ENCODE measurements around the gene TAS2R41. TPM values are rescaled to one million over a fixed set of nuclear protein-coding genes. Genes with fewer than 3 reads are reported as not detected.

Gene TAS2R41
- total and polyA plus RNA-seq, 2 of the 4 experiments (the other 2 are of a cell fraction) = not detected

Other genes starting within 250 kb of the TAS2R41 start
- 60.0 and 64.9 TPM in 2 replicates for gene GSTK1, start 214.4 kb upstream of the TAS2R41 start, total RNA-seq (2012; rRNA removed)
- 109 and 111 TPM in 2 replicates for gene GSTK1, start 214.4 kb upstream of the TAS2R41 start, polyA plus RNA-seq (2012; rRNA removed)
- gene TMEM139, start 192.9 kb upstream of the TAS2R41 start, total RNA-seq (2012; rRNA removed) = not detected in 2 replicates
- gene TMEM139, start 192.9 kb upstream of the TAS2R41 start, polyA plus RNA-seq (2012; rRNA removed) = 0.07 TPM in 1 of 2 replicates, not detected in the other
- gene CASP2, start 189.5 kb upstream of the TAS2R41 start, total RNA-seq (2012; rRNA removed) = 18.6 and 25.6 TPM in 2 replicates
- gene CASP2, start 189.5 kb upstream of the TAS2R41 start, polyA plus RNA-seq (2012; rRNA removed) = 14.3 and 15.4 TPM in 2 replicates
- gene CLCN1, start 161.8 kb upstream of the TAS2R41 start, total RNA-seq (2012; rRNA removed) = not detected in 2 replicates
- gene CLCN1, start 161.8 kb upstream of the TAS2R41 start, polyA plus RNA-seq (2012; rRNA removed) = not detected in 2 replicates
- gene FAM131B, start 115.2 kb upstream of the TAS2R41 start, total RNA-seq (2012; rRNA removed) = 2.5 and 3.4 TPM in 2 replicates
- gene FAM131B, start 115.2 kb upstream of the TAS2R41 start, polyA plus RNA-seq (2012; rRNA removed) = 3.7 and 4.3 TPM in 2 replicates
- 22.6 and 25.0 TPM in 2 replicates for gene ZYX, start 96.5 kb upstream of the TAS2R41 start, total RNA-seq (2012; rRNA removed)
- 291 and 334 TPM in 2 replicates for gene ZYX, start 96.5 kb upstream of the TAS2R41 start, polyA plus RNA-seq (2012; rRNA removed)
- gene EPHA1, start 69.0 kb upstream of the TAS2R41 start, total RNA-seq (2012; rRNA removed) = not detected in 2 replicates
- 0.10 TPM in 1 of 2 replicates, not detected in the other for gene EPHA1, start 69.0 kb upstream of the TAS2R41 start, polyA plus RNA-seq (2012; rRNA removed)
- gene TAS2R60, start 34.4 kb upstream of the TAS2R41 start, total RNA-seq (2012; rRNA removed) = not detected in 2 replicates
- not detected in 2 replicates for gene TAS2R60, start 34.4 kb upstream of the TAS2R41 start, polyA plus RNA-seq (2012; rRNA removed)
- gene CTAGE15, start 93.9 kb downstream of the TAS2R41 start, total RNA-seq (2012; rRNA removed) = under 0.01 TPM in 1 of 2 replicates, not detected in the other
- gene CTAGE15, start 93.9 kb downstream of the TAS2R41 start, polyA plus RNA-seq (2012; rRNA removed) = not detected in 2 replicates
- gene TCAF2, start 143.1 kb downstream of the TAS2R41 start, total RNA-seq (2012; rRNA removed) = 3.3 and 3.4 TPM in 2 replicates
- 2.8 and 3.0 TPM in 2 replicates for gene TCAF2, start 143.1 kb downstream of the TAS2R41 start, polyA plus RNA-seq (2012; rRNA removed)

Measured in IMR-90 (cell line).